HepG2 (cell line): ENCODE measurements around the gene GNRH2. TPM values are rescaled to one million over a fixed set of nuclear protein-coding genes. Genes with fewer than 3 reads are reported as not detected.
A peak's percentile ranks its signal among the peaks of the same experiment; 100 is the strongest.

ENCODE experiments used
- ATF7 ChIP-seq, 2 experiments: fragments of 450-650 bp in 1 of 2; sonication (generic) in 1 of 2; formaldehyde crosslinking in 1 of 2; IDR thresholded peaks; 2 replicates each; pipeline versions ENCODE4 v1.4.0 to v1.6.1; 2016 to 2020; ENCODE audit warnings: antibody characterized with exemption in 1 of 2, mild to moderate bottlenecking in 1 of 2, missing genetic modification reagents in 1 of 2
- EHMT2 ChIP-seq: fragments of 200-600 bp; sonication (generic); IDR thresholded peaks from 2 replicates; pipeline ENCODE4 v1.7.0; 2017; ENCODE audit warnings: antibody characterized with exemption, low read depth, low read length, borderline replicate concordance
- FOXK2 ChIP-seq: fragments of 450-650 bp; IDR thresholded peaks from 2 replicates; pipeline ENCODE4 v1.6.1; 2016
- GTF3A ChIP-seq: sonication (generic); formaldehyde crosslinking; conservative IDR thresholded peaks from 2 replicates; pipeline ENCODE4 v1.4.0; 2020; ENCODE audit warnings: mild to moderate bottlenecking, missing genetic modification reagents
- JUN ChIP-seq: sonication (generic); formaldehyde crosslinking; IDR thresholded peaks from 2 replicates; pipeline ENCODE4 v1.4.0; 2020; ENCODE audit warnings: mild to moderate bottlenecking, missing genetic modification reagents
- KLF16 ChIP-seq, 2 experiments: sonication (generic) in 1 of 2; formaldehyde crosslinking in 1 of 2; IDR thresholded peaks; 2 replicates each; pipeline versions ENCODE4 v1.6.1 to v1.8.0; 2016 to 2023; ENCODE audit warnings: missing genetic modification reagents in 2 of 2, missing compliant biosample characterization in 1 of 2
- KMT2A ChIP-seq: sonication (generic); formaldehyde crosslinking; IDR thresholded peaks from 2 replicates; pipeline ENCODE4 v1.4.0; 2020; ENCODE audit warnings: missing genetic modification reagents
- MYNN ChIP-seq: sonication (generic); formaldehyde crosslinking; IDR thresholded peaks from 2 replicates; pipeline ENCODE4 v1.4.0; 2020; ENCODE audit warnings: mild to moderate bottlenecking, low read depth, missing genetic modification reagents
- NCOA5 ChIP-seq: sonication (generic); formaldehyde crosslinking; IDR thresholded peaks from 2 replicates; pipeline ENCODE4 v1.4.0; 2020; ENCODE audit warnings: missing genetic modification reagents
- SP5 ChIP-seq: IDR thresholded peaks from 2 replicates; pipeline ENCODE4 v1.6.1; 2016; ENCODE audit warnings: low read depth, borderline replicate concordance
- TAF15 ChIP-seq: fragments of 200-400 bp; formaldehyde crosslinking; IDR thresholded peaks from one replicate; pipeline ENCODE4 v1.6.1; 2018; ENCODE audit warnings: mild to moderate bottlenecking, low read depth, low read length; ENCODE audit not compliant: poor library complexity, severe bottlenecking
- TBP ChIP-seq: sonication (generic); formaldehyde crosslinking; IDR thresholded peaks from 2 replicates; pipeline ENCODE4 v1.5.0; 2020; ENCODE audit warnings: missing genetic modification reagents
- YEATS4 ChIP-seq: sonication (generic); formaldehyde crosslinking; IDR thresholded peaks from 2 replicates; pipeline ENCODE4 v1.4.0; 2020; ENCODE audit warnings: missing genetic modification reagents, borderline replicate concordance
- ZBTB1 ChIP-seq: sonication (generic); formaldehyde crosslinking; IDR thresholded peaks from 2 replicates; pipeline ENCODE4 v1.4.0; 2020; ENCODE audit warnings: missing genetic modification reagents, borderline replicate concordance
- ZBTB7B ChIP-seq: sonication (generic); formaldehyde crosslinking; IDR thresholded peaks from 2 replicates; pipeline ENCODE4 v1.4.0; 2020; ENCODE audit warnings: missing genetic modification reagents
- ZNF138 ChIP-seq: sonication (generic); formaldehyde crosslinking; IDR thresholded peaks from 2 replicates; pipeline ENCODE4 v1.5.0; 2020; ENCODE audit warnings: mild to moderate bottlenecking, low read depth, missing genetic modification reagents
- ZSCAN9 ChIP-seq: IDR thresholded peaks from 2 replicates; pipeline ENCODE4 v1.6.1; 2016; ENCODE audit warnings: borderline replicate concordance
- polyA plus RNA-seq, 8 experiments: library from polyadenylated mRNA; depleted of rRNA in 3 of 8; stranded (reverse) in 7 of 8; unstranded in 1 of 8; fragments of >200 nt; fragmentation: Illumina TruSeq in 4 of 8; extraction: Trizol in 4 of 8; gene quantifications; 2 replicates each; pipeline versions ENCODE4 v1.2.1 to v1.2.3, GENCODE V29; 2011 to 2016; ENCODE audit warnings: low read depth in 4 of 8, missing spikeins in 1 of 8, mixed read lengths in 1 of 8; ENCODE audit not compliant: insufficient read depth in 1 of 8
- total RNA-seq, 5 experiments: library from RNA; depleted of rRNA; stranded (reverse); fragments of >200 nt; fragmentation: Illumina TruSeq; extraction: Trizol; gene quantifications; 2 replicates each; pipeline ENCODE4 v1.2.3, GENCODE V29; 2016; ENCODE audit warnings: low read depth in 1 of 5
- TF ChIP-seq, protein P1 (sequence below): sonication (generic); formaldehyde crosslinking; IDR thresholded peaks from 2 replicates; pipeline ENCODE4 v1.8.0; 2022; ENCODE audit warnings: missing genetic modification reagents, mild to moderate bottlenecking, inconsistent platforms, borderline replicate concordance
- TF ChIP-seq, protein P2 (sequence below): sonication (generic); formaldehyde crosslinking; IDR thresholded peaks from 2 replicates; pipeline ENCODE4 v1.5.1; 2020; ENCODE audit warnings: missing genetic modification reagents, mild to moderate bottlenecking, borderline replicate concordance
- TF ChIP-seq, protein P3 (sequence below): sonication (generic); formaldehyde crosslinking; IDR thresholded peaks from 2 replicates; pipeline ENCODE4 v1.5.0; 2020; ENCODE audit warnings: mild to moderate bottlenecking, missing genetic modification reagents, borderline replicate concordance

The GNRH2 gene
- total and polyA plus RNA-seq, 2 of the 13 experiments (the other 11 are each of a cell fraction or from before 2014, with no cell fraction given), result 0.28 TPM; not detected in 1

DNA sequence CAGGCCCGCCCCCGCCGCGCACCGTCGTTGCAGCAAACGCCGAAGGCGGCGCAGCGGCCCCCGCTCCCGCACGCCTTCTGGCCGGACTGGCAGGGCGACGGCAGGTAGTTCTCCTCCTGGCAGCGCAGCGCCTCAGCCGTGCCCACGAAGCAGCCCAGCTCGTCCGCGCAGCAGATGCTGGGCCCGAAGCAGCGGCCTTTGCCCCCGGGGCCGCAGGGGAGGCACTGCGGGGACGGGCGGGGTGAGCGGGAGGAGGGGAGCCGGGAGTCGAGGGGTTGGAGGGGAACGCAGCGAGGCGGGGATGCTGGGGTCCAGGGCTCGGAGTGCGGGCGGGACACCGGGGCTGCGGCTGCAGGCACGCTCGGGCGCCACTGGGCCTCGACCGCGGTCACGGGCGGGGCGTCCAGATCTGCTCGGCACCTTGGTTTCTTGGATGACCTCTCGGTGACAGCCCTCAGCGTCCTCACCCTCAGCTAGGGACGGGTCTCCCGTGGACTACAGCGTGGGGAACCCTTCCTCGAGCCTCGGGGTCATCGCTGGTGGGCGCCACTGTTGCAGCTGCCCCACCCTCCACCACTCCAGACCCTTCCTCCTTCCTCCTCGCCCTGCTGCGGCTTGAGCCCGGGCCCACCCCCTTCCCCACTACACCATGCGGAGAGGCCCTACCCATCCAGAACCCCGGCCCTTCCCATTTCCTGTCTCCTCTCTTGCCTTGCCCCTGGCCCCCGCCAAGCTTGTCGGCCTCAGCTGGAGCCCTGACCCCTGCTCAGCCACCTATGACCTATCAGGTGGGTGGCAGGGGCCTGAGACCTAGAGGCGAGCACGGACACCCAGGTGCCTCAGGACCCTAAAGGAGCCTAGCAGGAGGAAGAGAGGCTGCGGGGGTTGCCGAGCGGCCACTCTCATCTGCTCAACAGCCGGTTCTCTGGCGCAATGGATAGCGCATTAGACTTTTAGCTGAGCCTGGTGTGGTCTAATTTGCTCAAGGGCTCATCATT, 39.8 kb downstream of the GNRH2 start (continued):
- TF ChIP-seq KLF16 (CRISPR knock-in tag; IDR thresholded peaks at IDR 0.05), result no peak
- TF ChIP-seq ZSCAN9 (CRISPR knock-in tag), result no peak
- TF ChIP-seq GTF3A, result no peak
- TF ChIP-seq ZBTB7B (CRISPR knock-in tag), result 0 out of 2 replicates have a peak, but pooled peaks have one; percentile 26
- no peak for TF ChIP-seq EHMT2
- no peak for TF ChIP-seq ZNF138 (CRISPR knock-in tag)
- TF ChIP-seq TAF15, result no peak
- peak; percentile 47; the same call in 1 of the 2 replicates for TF ChIP-seq YEATS4 (CRISPR knock-in tag)
- TF ChIP-seq, protein P1, sequence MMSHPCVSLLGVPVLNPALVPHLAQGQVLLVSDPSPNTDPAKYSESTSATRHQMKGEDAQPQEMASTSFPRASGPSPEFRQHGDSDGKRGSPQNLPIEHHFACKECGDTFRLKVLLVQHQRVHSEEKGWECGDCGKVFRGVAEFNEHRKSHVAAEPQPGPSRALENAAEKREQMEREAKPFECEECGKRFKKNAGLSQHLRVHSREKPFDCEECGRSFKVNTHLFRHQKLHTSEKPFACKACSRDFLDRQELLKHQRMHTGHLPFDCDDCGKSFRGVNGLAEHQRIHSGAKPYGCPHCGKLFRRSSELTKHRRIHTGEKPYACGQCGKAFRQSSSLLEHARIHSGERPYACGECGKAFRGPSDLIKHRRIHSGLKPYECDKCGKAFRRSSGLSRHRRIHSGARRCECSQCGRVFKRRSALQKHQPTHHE (CRISPR knock-in tag), result no peak
- no peak for TF ChIP-seq NCOA5 (CRISPR knock-in tag)
- no peak; the same call in 1 of the 2 replicates for TF ChIP-seq KMT2A (CRISPR knock-in tag)
- TF ChIP-seq, protein P2, sequence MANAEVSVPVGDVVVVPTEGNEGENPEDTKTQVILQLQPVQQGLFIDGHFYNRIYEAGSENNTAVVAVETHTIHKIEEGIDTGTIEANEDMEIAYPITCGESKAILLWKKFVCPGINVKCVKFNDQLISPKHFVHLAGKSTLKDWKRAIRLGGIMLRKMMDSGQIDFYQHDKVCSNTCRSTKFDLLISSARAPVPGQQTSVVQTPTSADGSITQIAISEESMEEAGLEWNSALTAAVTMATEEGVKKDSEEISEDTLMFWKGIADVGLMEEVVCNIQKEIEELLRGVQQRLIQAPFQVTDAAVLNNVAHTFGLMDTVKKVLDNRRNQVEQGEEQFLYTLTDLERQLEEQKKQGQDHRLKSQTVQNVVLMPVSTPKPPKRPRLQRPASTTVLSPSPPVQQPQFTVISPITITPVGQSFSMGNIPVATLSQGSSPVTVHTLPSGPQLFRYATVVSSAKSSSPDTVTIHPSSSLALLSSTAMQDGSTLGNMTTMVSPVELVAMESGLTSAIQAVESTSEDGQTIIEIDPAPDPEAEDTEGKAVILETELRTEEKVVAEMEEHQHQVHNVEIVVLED, result no peak
- no peak for TF ChIP-seq FOXK2
- no peak for TF ChIP-seq ZBTB1
- TF ChIP-seq TBP (CRISPR knock-in tag), result no peak
- TF ChIP-seq MYNN (CRISPR knock-in tag), result no peak
- no peak for TF ChIP-seq JUN (CRISPR knock-in tag)
- no peak for TF ChIP-seq SP5 (CRISPR knock-in tag)
- TF ChIP-seq, protein P3, sequence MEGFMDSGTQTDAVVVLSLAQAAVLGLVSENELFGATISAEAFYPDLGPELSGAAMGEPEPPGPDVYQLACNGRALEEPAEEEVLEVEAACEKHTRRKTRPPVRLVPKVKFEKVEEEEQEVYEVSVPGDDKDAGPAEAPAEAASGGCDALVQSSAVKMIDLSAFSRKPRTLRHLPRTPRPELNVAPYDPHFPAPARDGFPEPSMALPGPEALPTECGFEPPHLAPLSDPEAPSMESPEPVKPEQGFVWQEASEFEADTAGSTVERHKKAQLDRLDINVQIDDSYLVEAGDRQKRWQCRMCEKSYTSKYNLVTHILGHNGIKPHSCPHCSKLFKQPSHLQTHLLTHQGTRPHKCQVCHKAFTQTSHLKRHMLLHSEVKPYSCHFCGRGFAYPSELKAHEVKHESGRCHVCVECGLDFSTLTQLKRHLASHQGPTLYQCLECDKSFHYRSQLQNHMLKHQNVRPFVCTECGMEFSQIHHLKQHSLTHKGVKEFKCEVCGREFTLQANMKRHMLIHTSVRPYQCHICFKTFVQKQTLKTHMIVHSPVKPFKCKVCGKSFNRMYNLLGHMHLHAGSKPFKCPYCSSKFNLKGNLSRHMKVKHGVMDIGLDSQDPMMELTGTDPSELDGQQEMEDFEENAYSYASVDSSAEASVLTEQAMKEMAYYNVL (CRISPR knock-in tag), result no peak; the same call in 1 of the 2 replicates
- no peak for TF ChIP-seq ATF7 (IDR thresholded peaks at IDR 0.05)
- 0 out of 2 replicates have a peak, but pooled peaks have one; percentile 21 for TF ChIP-seq ATF7 (CRISPR knock-in tag; IDR thresholded peaks at IDR 0.05)
